ENCODE data around the gene MYLK4.

MYLK4 gene

GRCh38 chr6:2710412-2710811 is 40.3 kb downstream of the MYLK4 start:
- TF ChIP-seq, protein P1, sequence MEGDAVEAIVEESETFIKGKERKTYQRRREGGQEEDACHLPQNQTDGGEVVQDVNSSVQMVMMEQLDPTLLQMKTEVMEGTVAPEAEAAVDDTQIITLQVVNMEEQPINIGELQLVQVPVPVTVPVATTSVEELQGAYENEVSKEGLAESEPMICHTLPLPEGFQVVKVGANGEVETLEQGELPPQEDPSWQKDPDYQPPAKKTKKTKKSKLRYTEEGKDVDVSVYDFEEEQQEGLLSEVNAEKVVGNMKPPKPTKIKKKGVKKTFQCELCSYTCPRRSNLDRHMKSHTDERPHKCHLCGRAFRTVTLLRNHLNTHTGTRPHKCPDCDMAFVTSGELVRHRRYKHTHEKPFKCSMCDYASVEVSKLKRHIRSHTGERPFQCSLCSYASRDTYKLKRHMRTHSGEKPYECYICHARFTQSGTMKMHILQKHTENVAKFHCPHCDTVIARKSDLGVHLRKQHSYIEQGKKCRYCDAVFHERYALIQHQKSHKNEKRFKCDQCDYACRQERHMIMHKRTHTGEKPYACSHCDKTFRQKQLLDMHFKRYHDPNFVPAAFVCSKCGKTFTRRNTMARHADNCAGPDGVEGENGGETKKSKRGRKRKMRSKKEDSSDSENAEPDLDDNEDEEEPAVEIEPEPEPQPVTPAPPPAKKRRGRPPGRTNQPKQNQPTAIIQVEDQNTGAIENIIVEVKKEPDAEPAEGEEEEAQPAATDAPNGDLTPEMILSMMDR (IDR thresholded peaks at IDR 0.05; ENCODE audit: insufficient read depth, low read depth, low read length, missing control alignments), result no peak
- DNase-seq (ENCODE audit: low read depth), result no peak
- H3K4me3 ChIP-seq (ENCODE audit: low read depth, low read length), result no peak overlapping the region

- no peak for DNase-seq (ENCODE audit: low read depth)
- TF ChIP-seq, protein P1 (IDR thresholded peaks at IDR 0.05; ENCODE audit: insufficient read depth, low read depth, low read length, missing control alignments), result no peak
- no peak overlapping the region for H3K4me3 ChIP-seq (ENCODE audit: low read depth, low read length)
Measured at GRCh38 chr6:2708456-2708855, 42.3 kb downstream of the MYLK4 start.

GRCh38 chr6:2706558-2706957 is 44.2 kb downstream of the MYLK4 start:
- DNase-seq (ENCODE audit: low read depth), result no peak
- TF ChIP-seq, protein P1 (IDR thresholded peaks at IDR 0.05; ENCODE audit: insufficient read depth, low read depth, low read length, missing control alignments), result no peak
- H3K4me3 ChIP-seq (ENCODE audit: low read depth, low read length), result no peak overlapping the region

DNA sequence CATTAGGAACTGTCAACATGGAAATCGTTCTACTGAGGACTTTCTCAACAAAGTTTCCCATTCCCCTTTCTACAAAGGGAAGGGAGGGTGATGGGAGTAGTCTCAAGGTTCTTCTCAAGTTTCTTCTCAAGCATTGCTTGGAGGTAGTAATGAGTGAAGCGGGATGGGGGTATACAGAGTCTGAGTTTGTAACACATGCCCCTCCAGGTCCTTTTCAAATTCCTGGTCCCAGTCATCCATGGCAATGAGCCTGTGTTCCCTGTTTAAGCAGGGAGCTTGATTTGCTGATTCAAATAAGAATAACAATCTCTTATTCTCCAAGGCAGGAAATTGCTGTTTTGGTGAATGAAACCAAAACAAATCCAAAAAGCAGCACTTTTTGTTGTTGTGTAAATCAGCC is 45.5 kb downstream of the MYLK4 start:
- H3K4me3 ChIP-seq (ENCODE audit: low read depth, low read length), result no peak overlapping the region
- DNase-seq (ENCODE audit: low read depth), result no peak
- TF ChIP-seq, protein P1 (IDR thresholded peaks at IDR 0.05; ENCODE audit: insufficient read depth, low read depth, low read length, missing control alignments), result no peak

- TF ChIP-seq, protein P1 (IDR thresholded peaks at IDR 0.05; ENCODE audit: insufficient read depth, low read depth, low read length, missing control alignments), result no peak
- no peak for DNase-seq (ENCODE audit: low read depth)
- no peak overlapping the region for H3K4me3 ChIP-seq (ENCODE audit: low read depth, low read length)
Measured at GRCh38 chr6:2697291-2697690, 53.4 kb downstream of the MYLK4 start.

DNA sequence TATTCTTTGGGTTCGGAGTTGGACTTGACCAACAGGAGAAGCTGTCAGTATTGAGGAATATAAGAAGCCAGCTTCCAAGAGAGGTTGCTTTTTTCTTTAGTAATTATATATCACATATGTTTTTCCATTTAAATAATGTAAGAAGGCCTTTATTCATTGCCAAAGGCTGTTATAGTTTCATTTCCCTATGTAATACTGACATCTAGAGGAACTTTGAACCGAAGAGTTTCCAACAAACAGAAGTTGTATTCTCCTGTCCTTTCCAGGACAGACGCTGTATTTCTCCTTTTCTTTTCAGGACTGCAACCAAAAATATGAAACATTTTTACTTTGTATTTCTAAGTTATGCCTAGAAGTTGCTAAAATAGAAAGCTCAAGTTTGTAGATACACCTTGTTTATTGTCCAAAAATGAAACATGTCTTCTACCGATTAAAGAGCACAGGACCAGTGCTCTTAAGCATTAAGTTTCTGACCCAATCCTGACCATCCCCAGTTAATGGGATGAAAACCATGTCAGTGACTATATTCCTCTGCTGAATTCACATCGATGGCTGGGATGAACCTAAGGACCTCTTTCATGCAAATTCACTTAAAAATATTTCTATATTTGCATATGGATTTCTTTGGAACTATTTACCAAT is 55.1 kb downstream of the MYLK4 start:
- TF ChIP-seq, protein P1 (IDR thresholded peaks at IDR 0.05; ENCODE audit: insufficient read depth, low read depth, low read length, missing control alignments), result peak; percentile 17
- peak; percentile 9 for DNase-seq (ENCODE audit: low read depth)
- no peak overlapping the region for H3K4me3 ChIP-seq (ENCODE audit: low read depth, low read length)

DNA sequence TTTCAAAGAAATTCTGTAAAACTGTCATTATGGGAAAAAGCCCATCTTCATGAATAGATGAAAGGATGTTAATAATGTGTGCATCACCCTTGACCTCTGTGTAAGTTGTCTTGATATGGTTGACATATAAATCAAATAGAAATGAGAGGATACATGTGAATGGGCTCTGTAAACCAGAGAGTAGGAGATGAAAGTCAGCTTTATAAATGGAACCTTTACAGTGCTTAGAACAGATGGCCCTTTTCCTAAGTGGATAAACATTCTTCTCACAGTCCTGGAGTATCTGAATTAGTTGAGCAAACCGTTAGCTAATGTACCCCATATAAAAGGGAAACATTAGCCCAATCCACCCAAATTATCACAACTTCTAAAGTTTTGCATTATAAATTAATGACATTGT is 57.5 kb downstream of the MYLK4 start:
- TF ChIP-seq, protein P1 (IDR thresholded peaks at IDR 0.05; ENCODE audit: insufficient read depth, low read depth, low read length, missing control alignments), result no peak
- no peak for DNase-seq (ENCODE audit: low read depth)
- H3K4me3 ChIP-seq (ENCODE audit: low read depth, low read length), result no peak overlapping the region
